ENCODE results near the gene APBA2. TPM values are rescaled to one million over a fixed set of nuclear protein-coding genes. Genes with fewer than 3 reads are reported as not detected.

Gene APBA2
- total and polyA plus RNA-seq, 2 of the 13 experiments (the other 11 are each of a cell fraction or from before 2014, with no cell fraction given) = 0.62 to 2.3 TPM

DNA sequence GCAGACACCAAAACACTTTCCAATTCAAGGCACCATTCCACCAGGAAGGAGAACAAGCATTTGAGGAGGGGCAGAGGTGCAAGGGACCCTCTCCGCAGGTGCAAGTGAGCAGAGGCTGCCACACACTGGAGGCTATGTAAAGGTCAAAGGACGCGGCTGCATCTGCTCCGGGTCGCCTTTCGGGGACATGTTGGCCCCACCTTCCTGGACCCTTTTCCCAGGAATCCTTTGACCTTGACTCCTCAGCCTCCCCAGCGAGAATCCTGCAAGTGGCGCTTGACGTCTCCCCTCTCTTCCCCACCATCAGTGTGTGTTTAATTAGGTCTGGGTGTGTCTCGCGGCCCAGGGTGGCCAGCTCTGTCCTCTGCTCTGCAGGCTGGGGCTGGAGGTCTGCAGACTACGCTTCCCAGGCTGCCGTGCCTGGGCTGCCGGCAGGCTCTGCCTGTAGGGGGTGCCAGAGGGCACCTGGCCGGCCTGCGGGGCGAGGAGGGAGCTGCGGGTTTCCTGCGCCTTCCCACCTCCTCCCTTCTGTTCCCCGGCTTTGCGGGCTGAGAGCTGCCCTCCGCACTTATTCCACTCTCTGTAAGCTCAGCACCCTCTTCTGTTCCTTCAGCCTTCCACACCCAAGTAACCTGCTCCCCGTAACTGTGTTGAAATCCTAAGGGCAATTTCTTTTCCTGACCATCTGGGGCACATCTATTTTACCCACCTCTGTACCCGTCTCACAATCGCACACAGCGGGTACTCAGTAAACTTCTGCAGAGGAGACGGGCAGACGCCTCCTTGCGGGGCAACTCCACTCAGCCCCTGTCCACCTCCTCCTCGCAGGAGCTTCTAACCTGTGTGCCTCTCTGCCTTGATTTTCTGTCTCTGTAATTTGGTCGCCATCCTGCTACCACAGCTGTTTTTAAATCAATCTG is 254.0 kb downstream of the APBA2 start (continued):
- no peak for TF ChIP-seq MED8 (CRISPR knock-in tag; IDR thresholded peaks at IDR 0.05; ENCODE audit: insufficient replicate concordance)
- no peak for TF ChIP-seq POLR2AphosphoS5 (IDR thresholded peaks at IDR 0.05; ENCODE audit: low read depth, low read length)
- TF ChIP-seq, protein P1, sequence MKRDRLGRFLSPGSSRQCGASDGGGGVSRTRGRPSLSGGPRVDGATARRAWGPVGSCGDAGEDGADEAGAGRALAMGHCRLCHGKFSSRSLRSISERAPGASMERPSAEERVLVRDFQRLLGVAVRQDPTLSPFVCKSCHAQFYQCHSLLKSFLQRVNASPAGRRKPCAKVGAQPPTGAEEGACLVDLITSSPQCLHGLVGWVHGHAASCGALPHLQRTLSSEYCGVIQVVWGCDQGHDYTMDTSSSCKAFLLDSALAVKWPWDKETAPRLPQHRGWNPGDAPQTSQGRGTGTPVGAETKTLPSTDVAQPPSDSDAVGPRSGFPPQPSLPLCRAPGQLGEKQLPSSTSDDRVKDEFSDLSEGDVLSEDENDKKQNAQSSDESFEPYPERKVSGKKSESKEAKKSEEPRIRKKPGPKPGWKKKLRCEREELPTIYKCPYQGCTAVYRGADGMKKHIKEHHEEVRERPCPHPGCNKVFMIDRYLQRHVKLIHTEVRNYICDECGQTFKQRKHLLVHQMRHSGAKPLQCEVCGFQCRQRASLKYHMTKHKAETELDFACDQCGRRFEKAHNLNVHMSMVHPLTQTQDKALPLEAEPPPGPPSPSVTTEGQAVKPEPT (CRISPR knock-in tag; IDR thresholded peaks at IDR 0.05; ENCODE audit: low read depth) = no peak
- TF ChIP-seq SUZ12 (IDR thresholded peaks at IDR 0.05; ENCODE audit: low read depth, low read length) = no peak
- TF ChIP-seq ZSCAN31 (CRISPR knock-in tag; IDR thresholded peaks at IDR 0.05; ENCODE audit: low read depth) = no peak
- TF ChIP-seq ZNF737 (CRISPR knock-in tag; IDR thresholded peaks at IDR 0.05; ENCODE audit: borderline replicate concordance) = no peak
- TF ChIP-seq, protein P2, sequence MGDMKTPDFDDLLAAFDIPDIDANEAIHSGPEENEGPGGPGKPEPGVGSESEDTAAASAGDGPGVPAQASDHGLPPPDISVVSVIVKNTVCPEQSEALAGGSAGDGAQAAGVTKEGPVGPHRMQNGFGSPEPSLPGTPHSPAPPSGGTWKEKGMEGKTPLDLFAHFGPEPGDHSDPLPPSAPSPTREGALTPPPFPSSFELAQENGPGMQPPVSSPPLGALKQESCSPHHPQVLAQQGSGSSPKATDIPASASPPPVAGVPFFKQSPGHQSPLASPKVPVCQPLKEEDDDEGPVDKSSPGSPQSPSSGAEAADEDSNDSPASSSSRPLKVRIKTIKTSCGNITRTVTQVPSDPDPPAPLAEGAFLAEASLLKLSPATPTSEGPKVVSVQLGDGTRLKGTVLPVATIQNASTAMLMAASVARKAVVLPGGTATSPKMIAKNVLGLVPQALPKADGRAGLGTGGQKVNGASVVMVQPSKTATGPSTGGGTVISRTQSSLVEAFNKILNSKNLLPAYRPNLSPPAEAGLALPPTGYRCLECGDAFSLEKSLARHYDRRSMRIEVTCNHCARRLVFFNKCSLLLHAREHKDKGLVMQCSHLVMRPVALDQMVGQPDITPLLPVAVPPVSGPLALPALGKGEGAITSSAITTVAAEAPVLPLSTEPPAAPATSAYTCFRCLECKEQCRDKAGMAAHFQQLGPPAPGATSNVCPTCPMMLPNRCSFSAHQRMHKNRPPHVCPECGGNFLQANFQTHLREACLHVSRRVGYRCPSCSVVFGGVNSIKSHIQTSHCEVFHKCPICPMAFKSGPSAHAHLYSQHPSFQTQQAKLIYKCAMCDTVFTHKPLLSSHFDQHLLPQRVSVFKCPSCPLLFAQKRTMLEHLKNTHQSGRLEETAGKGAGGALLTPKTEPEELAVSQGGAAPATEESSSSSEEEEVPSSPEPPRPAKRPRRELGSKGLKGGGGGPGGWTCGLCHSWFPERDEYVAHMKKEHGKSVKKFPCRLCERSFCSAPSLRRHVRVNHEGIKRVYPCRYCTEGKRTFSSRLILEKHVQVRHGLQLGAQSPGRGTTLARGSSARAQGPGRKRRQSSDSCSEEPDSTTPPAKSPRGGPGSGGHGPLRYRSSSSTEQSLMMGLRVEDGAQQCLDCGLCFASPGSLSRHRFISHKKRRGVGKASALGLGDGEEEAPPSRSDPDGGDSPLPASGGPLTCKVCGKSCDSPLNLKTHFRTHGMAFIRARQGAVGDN (CRISPR knock-in tag; IDR thresholded peaks at IDR 0.05) = peak; percentile 34; the same call in 1 of the 2 replicates
- TF ChIP-seq, protein P3, sequence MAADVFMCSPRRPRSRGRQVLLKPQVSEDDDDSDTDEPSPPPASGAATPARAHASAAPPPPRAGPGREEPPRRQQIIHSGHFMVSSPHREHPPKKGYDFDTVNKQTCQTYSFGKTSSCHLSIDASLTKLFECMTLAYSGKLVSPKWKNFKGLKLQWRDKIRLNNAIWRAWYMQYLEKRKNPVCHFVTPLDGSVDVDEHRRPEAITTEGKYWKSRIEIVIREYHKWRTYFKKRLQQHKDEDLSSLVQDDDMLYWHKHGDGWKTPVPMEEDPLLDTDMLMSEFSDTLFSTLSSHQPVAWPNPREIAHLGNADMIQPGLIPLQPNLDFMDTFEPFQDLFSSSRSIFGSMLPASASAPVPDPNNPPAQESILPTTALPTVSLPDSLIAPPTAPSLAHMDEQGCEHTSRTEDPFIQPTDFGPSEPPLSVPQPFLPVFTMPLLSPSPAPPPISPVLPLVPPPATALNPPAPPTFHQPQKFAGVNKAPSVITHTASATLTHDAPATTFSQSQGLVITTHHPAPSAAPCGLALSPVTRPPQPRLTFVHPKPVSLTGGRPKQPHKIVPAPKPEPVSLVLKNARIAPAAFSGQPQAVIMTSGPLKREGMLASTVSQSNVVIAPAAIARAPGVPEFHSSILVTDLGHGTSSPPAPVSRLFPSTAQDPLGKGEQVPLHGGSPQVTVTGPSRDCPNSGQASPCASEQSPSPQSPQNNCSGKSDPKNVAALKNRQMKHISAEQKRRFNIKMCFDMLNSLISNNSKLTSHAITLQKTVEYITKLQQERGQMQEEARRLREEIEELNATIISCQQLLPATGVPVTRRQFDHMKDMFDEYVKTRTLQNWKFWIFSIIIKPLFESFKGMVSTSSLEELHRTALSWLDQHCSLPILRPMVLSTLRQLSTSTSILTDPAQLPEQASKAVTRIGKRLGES (CRISPR knock-in tag; IDR thresholded peaks at IDR 0.05; ENCODE audit: borderline replicate concordance) = no peak
- TF ChIP-seq, protein P4, sequence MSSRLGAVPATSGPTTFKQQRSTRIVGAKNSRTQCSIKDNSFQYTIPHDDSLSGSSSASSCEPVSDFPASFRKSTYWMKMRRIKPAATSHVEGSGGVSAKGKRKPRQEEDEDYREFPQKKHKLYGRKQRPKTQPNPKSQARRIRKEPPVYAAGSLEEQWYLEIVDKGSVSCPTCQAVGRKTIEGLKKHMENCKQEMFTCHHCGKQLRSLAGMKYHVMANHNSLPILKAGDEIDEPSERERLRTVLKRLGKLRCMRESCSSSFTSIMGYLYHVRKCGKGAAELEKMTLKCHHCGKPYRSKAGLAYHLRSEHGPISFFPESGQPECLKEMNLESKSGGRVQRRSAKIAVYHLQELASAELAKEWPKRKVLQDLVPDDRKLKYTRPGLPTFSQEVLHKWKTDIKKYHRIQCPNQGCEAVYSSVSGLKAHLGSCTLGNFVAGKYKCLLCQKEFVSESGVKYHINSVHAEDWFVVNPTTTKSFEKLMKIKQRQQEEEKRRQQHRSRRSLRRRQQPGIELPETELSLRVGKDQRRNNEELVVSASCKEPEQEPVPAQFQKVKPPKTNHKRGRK (CRISPR knock-in tag; IDR thresholded peaks at IDR 0.05) = no peak
- no peak for TF ChIP-seq ZBTB3 (CRISPR knock-in tag; IDR thresholded peaks at IDR 0.05; ENCODE audit: borderline replicate concordance, low read depth)
- TF ChIP-seq ZNF530 (CRISPR knock-in tag; IDR thresholded peaks at IDR 0.05; ENCODE audit: low read depth) = no peak
- TF ChIP-seq, protein P5, sequence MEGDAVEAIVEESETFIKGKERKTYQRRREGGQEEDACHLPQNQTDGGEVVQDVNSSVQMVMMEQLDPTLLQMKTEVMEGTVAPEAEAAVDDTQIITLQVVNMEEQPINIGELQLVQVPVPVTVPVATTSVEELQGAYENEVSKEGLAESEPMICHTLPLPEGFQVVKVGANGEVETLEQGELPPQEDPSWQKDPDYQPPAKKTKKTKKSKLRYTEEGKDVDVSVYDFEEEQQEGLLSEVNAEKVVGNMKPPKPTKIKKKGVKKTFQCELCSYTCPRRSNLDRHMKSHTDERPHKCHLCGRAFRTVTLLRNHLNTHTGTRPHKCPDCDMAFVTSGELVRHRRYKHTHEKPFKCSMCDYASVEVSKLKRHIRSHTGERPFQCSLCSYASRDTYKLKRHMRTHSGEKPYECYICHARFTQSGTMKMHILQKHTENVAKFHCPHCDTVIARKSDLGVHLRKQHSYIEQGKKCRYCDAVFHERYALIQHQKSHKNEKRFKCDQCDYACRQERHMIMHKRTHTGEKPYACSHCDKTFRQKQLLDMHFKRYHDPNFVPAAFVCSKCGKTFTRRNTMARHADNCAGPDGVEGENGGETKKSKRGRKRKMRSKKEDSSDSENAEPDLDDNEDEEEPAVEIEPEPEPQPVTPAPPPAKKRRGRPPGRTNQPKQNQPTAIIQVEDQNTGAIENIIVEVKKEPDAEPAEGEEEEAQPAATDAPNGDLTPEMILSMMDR (CRISPR knock-in tag; IDR thresholded peaks at IDR 0.05) = peak; percentile 84

Data from HepG2 (cell line).